Right forelimb (tissue), 1 donor: ENCODE data around the gene PROZ.

Source experiments
- DNase-seq: peaks from one replicate; pipeline ENCODE4 v3.0.0-alpha.2; 2018

The PROZ gene

DNA sequence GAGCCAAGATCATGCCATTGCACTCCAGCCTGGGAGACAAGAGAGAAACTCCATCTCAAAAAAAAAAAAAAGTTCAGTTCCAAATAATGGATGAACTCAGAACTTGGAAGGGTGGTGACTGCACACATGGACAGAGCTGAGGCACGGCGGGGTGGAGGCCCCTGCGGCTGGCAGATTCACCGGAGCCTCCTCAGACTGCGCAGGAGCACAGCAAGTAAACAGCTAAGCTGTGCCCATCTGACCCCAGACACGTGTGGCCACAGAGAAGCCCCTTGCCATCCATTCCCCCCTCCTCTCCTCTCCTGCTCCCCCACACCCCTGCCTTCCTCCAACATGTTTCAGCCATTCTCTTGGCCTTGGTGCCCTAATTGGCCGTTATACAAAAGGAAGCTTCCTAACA is 15.6 kb upstream of the PROZ start:
- DNase-seq, result no peak

- no peak for DNase-seq
These were observed 14.8 kb upstream of the PROZ start for GRCh38 chr13:113143466-113144254.

DNA sequence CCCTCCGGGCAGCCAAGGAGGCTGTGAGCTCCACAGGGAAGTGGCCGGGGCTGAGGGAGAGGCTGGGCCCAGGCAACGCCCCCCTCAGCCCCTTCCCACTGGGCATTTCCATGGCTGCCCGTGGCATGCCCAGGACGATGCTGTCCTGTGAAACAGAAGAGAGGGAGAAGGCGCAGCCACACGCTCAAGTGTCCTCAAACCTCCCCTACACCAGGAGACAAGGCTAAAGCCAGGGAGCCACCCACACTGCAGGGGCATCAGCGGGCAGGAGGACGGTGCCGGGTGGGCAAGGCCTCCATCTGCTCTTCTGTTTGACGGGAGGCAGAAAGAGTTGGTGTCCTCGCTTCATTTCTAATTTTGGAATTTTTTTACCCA is 14.2 kb upstream of the PROZ start:
- DNase-seq, result no peak

GRCh38 chr13:113145496-113145895 is 13.0 kb upstream of the PROZ start:
- DNase-seq, result no peak

GRCh38 chr13:113145911-113146598 is 12.4 kb upstream of the PROZ start:
- no peak for DNase-seq

GRCh38 chr13:113146750-113147149 is 11.7 kb upstream of the PROZ start:
- no peak for DNase-seq

DNA sequence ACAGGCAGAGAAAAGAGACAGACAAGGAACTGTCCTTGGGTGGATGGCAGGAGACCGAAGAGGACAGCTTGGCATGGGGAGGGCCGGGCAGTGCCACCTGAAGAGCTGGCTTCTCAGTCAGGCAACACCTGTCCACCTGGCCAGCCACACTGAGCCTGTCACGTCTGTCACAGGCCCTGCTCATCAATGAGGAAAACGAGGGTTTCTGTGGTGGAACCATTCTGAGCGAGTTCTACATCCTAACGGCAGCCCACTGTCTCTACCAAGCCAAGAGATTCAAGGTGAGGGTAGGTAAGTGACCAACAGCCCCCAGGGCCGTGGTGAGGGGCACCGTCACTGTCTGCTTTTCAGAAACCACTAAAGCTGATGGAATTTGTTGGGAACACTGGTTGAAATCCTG is 11.2 kb upstream of the PROZ start:
- no peak for DNase-seq

GRCh38 chr13:113148407-113148806 is 10.0 kb upstream of the PROZ start:
- DNase-seq, result no peak

- DNase-seq, result no peak
These were observed 9.4 kb upstream of the PROZ start for GRCh38 chr13:113148940-113149503.

- DNase-seq, result no peak
These were observed 8.5 kb upstream of the PROZ start for GRCh38 chr13:113149711-113150549.

- no peak for DNase-seq
These were observed 7.7 kb upstream of the PROZ start for GRCh38 chr13:113150550-113151365.

- DNase-seq, result no peak
These were observed 6.4 kb upstream of the PROZ start for GRCh38 chr13:113151745-113152690.

- DNase-seq, result no peak
These were observed 5.8 kb upstream of the PROZ start for GRCh38 chr13:113152691-113152983.

- peak; percentile 71 for DNase-seq
These were observed 5.3 kb upstream of the PROZ start for GRCh38 chr13:113152984-113153809.

- DNase-seq, result peak; percentile 82
These were observed 4.4 kb upstream of the PROZ start for GRCh38 chr13:113153810-113154748.

DNA sequence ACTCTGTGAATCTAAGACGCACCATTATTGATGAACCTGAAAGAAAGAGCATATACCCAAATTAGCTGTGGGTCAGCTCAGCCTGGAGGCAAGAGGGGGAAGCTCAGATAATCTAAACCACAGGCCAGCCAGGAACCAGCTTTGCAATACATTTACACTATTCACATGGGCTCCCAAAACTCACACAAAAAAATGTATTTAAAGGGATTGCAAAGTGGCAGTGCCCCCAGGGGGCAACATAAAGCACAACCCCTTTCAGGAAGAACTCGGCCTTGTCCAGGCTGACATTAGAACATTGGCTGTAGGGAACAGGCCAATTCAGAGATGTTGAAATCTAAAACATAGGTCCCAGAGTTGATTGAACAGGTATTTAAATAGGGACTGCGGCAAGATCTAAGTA is 3.2 kb upstream of the PROZ start:
- no peak for DNase-seq

GRCh38 chr13:113155982-113156655 is 2.3 kb upstream of the PROZ start:
- no peak for DNase-seq

DNA sequence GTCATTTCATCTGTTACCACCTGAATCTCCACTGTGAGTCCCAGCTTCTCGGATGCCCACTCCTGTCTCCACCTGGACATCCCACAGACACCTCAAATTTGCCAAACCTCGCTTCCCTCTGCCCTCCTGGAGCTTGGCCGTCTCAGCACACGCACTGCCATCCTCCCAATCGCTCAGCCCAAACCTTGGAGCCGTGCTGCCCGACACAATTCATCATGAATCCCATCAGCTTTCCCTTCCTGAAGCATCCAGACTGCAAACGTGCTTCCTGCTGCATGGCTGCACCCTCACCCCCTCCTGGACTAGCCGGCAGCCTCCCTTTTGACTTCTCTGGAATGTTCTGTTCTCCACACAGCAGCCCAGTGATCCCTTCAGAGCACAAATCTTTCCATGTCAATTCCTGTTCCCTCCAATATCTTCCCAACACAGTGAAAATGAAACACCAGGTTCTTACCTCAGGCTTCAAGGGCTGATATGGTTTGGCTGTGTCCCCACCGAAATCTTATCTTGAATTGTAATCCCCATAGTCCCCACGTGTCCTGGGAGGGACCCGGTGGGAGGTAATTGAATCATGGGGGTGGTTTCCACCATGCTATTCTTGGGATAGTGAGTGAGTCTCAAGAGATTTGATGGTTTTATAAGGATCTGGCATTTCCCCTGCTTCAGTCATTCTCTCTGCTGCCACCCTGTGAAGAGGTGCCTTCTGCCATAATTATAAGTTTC is 1.1 kb upstream of the PROZ start:
- DNase-seq, result no peak
